ENCODE measurements around the gene IKZF1. TPM values are rescaled to one million over a fixed set of nuclear protein-coding genes. Genes with fewer than 3 reads are reported as not detected.

IKZF1 gene
- total RNA-seq, 1 donor from 2014 or later = 0.11 TPM

DNA sequence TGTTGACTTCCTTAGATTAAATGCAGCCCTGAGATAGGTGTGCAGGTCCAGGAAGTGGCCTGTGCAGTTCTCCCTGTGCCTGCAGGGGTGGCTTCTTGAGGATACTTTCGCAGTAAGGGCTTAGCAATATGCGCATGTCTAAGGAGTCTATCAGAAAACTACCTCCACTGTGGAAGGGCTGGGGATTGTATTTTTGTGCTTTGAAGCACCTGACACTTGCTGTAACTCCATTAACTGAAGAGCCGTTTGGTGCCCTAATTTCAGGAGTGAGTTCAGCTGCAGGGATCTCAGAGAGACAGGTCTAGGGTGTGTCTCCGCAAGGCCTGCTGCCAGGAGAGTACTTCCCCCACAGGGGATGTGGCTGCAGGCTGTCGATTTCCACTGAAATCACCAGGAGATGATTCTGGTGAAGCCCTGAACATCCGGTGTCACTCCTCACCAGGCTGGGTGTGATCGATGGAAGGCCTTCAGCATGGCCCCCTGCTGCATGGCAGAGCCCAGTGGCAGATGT is 35.5 kb downstream of the IKZF1 start:
- Histone ChIP-seq H3K9me3 (ENCODE audit: low read depth) (no peaks in the 10 kb centered on the region), H2AFZ (replicated peaks) (no peak overlapping the region), H3K4me3 (no peak overlapping the region), H3K36me3 (no peaks in the 10 kb centered on the region), H3K4me1 (no peaks in the 10 kb centered on the region), H3K79me2 (ENCODE audit: low read depth) (no peaks in the 10 kb centered on the region), H3K27me3 (no peaks in the 10 kb centered on the region), H4K20me1 (ENCODE audit: low read depth) (no peaks in the 10 kb centered on the region), H3K27ac (no peak overlapping the region), H3K9ac (no peak overlapping the region), H3F3A (ENCODE audit: low read depth) (no peaks in the 10 kb centered on the region), H3K4me2 (no peak overlapping the region)
- no peak for DNase-seq (ENCODE audit: low spot score)
- TF ChIP-seq EZH2 (IDR thresholded peaks at IDR 0.05) (no peak), EZH2phosphoT487 (IDR thresholded peaks at IDR 0.05) (no peak)
- TF ChIP-seq, protein P1, sequence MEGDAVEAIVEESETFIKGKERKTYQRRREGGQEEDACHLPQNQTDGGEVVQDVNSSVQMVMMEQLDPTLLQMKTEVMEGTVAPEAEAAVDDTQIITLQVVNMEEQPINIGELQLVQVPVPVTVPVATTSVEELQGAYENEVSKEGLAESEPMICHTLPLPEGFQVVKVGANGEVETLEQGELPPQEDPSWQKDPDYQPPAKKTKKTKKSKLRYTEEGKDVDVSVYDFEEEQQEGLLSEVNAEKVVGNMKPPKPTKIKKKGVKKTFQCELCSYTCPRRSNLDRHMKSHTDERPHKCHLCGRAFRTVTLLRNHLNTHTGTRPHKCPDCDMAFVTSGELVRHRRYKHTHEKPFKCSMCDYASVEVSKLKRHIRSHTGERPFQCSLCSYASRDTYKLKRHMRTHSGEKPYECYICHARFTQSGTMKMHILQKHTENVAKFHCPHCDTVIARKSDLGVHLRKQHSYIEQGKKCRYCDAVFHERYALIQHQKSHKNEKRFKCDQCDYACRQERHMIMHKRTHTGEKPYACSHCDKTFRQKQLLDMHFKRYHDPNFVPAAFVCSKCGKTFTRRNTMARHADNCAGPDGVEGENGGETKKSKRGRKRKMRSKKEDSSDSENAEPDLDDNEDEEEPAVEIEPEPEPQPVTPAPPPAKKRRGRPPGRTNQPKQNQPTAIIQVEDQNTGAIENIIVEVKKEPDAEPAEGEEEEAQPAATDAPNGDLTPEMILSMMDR (IDR thresholded peaks at IDR 0.05) = no peak
- peaks cover 3% of the 10 kb centered on the region for H3K27me3 Mint-ChIP-seq (ENCODE audit: insufficient read depth, low read depth)
- H3K4me3 Mint-ChIP-seq = no peak overlapping the region
- H3K9me3 Mint-ChIP-seq = no peaks in the 10 kb centered on the region
- no peak overlapping the region for H3K27ac Mint-ChIP-seq
- H3K4me1 Mint-ChIP-seq = peaks cover 16% of the 10 kb centered on the region
- no peaks in the 10 kb centered on the region for H3K36me3 Mint-ChIP-seq

DNA sequence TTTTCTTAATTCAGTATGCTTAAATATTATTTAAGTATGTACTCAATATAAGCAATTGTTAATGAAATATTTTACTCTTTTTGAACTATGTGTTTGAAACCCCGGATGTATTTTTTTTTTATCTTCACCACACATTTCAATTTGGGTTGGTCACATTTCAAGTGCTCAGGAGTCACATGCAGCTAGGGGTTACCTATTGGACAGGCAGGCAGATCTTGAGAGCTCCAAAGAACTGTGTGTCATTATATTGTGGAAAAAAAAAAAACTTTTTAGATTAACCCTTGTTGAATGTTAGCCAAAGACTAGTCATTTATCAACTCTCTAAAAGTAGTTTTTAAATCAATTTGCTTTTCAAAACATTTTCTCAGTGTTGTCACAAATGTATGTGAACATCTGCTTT is 37.2 kb downstream of the IKZF1 start:
- Mint-ChIP-seq H3K4me1 (peaks cover 20% of the 10 kb centered on the region), H3K27ac (no peak overlapping the region), H3K9me3 (no peaks in the 10 kb centered on the region), H3K4me3 (no peak overlapping the region), H3K27me3 (ENCODE audit: insufficient read depth, low read depth) (peaks cover 3% of the 10 kb centered on the region), H3K36me3 (no peaks in the 10 kb centered on the region)
- no peak overlapping the region for H3K4me3 ChIP-seq
- TF ChIP-seq, protein P1 (IDR thresholded peaks at IDR 0.05) = no peak
- TF ChIP-seq EZH2phosphoT487 (IDR thresholded peaks at IDR 0.05) = no peak
- no peak for TF ChIP-seq EZH2 (IDR thresholded peaks at IDR 0.05)
- H3K4me1 ChIP-seq = peaks cover 9% of the 10 kb centered on the region
- no peaks in the 10 kb centered on the region for H3K27me3 ChIP-seq
- H3K9me3 ChIP-seq (ENCODE audit: low read depth) = no peaks in the 10 kb centered on the region
- no peaks in the 10 kb centered on the region for H3K79me2 ChIP-seq (ENCODE audit: low read depth)
- no peak overlapping the region for H3K9ac ChIP-seq
- no peak overlapping the region for H3K27ac ChIP-seq
- no peaks in the 10 kb centered on the region for H3F3A ChIP-seq (ENCODE audit: low read depth)
- DNase-seq (ENCODE audit: low spot score) = no peak
- H4K20me1 ChIP-seq (ENCODE audit: low read depth) = no peaks in the 10 kb centered on the region
- no peaks in the 10 kb centered on the region for H3K36me3 ChIP-seq
- H2AFZ ChIP-seq (replicated peaks) = no peak overlapping the region
- H3K4me2 ChIP-seq = no peak overlapping the region

DNA sequence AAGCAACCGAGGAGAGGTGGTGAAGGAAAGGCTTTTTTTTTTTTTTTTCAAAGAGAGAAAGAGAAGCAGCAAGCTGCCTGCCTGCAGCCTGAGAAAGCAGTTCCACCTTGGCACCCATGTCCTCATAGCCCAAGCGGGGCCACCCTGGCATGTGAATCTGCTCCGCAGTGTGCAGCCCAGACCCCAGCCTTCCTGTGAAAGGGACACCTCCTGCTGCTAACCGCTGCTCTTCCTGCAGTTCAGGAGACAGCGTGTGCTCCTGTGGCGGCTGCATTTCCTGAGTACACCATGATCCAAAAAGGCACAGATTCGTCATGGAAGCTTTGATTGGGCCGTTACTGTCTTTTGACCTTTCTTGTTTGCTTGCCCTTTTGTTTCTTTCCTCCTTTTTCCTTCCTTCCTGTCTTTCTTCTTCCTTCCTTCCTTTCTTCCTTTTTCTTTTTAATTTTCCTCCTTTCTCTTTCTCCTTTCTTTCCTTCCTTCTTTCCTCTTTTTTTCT is 38.1 kb downstream of the IKZF1 start:
- Histone ChIP-seq H4K20me1 (ENCODE audit: low read depth) (no peaks in the 10 kb centered on the region), H3K79me2 (ENCODE audit: low read depth) (no peaks in the 10 kb centered on the region), H3K4me3 (no peak overlapping the region), H3K36me3 (no peaks in the 10 kb centered on the region), H3K4me1 (peaks cover 10% of the 10 kb centered on the region), H3K9me3 (ENCODE audit: low read depth) (no peaks in the 10 kb centered on the region), H3F3A (ENCODE audit: low read depth) (no peaks in the 10 kb centered on the region), H3K27me3 (no peaks in the 10 kb centered on the region), H3K27ac (no peak overlapping the region), H3K9ac (no peak overlapping the region), H2AFZ (replicated peaks) (peak overlapping the region; percentile 85), H3K4me2 (peak overlapping the region; percentile 63)
- Mint-ChIP-seq H3K4me3 (no peak overlapping the region), H3K4me1 (peaks cover 17% of the 10 kb centered on the region), H3K27me3 (ENCODE audit: insufficient read depth, low read depth) (peaks cover 3% of the 10 kb centered on the region), H3K9me3 (no peaks in the 10 kb centered on the region), H3K27ac (peak overlapping the region; percentile 10), H3K36me3 (no peaks in the 10 kb centered on the region)
- TF ChIP-seq, protein P1 (IDR thresholded peaks at IDR 0.05) = no peak
- peak; percentile 25 for DNase-seq (ENCODE audit: low spot score)

Measured in neural progenitor cell (in vitro differentiated cells).